Measurements from ENCODE around the gene MAST4.

MAST4 gene

DNA sequence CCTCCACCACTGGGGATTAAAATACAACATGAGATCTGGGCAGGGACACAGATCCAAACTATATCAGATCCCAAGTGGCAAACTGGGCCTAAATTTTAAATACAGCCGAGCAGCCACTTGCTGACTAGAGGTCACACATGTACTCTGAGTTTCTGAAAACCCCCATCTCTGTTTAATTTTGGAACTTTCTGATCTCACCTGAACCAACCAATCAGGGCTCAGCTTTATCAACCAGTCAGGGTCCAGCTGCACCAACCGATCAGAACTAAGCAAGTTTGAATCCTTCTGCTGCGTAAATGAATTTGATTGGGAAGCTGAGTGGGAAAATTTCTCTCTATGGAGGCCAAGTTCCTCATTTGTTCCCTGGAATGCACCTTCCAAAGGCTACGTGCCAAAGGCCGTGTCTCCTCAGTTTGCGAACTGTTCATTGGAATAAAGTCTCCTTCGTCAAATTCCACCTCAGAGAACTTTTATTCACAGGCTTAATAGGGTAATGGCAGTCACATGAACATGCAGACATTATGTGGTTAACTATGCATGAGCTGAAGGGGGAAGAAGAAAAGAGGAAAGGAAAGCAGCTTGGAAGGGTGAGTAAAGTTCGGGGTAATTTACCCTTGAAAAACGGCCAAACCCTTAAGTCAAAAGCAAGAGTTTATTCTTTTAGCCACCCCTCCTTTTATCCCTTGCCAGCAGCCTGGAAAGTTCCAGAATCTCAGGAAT lies 596.7 kb downstream of the MAST4 start:
- H3K9ac ChIP-seq (ENCODE audit: low read length) = no peak overlapping the region
- H3K36me3 ChIP-seq (ENCODE audit: control insufficient read depth, insufficient read depth, low read length) = no peaks in the 10 kb centered on the region
- no peak overlapping the region for H3K4me3 ChIP-seq (ENCODE audit: low read depth, low read length)
- peaks cover 5% of the 10 kb centered on the region for H3K9me3 ChIP-seq (ENCODE audit: control insufficient read depth, insufficient read depth, low read depth, low read length)
- H3K27ac ChIP-seq (ENCODE audit: low read depth, low read length) = no peak overlapping the region
- no peaks in the 10 kb centered on the region for H3K27me3 ChIP-seq (ENCODE audit: control insufficient read depth, insufficient read depth, low read length)
- H3K4me1 ChIP-seq (ENCODE audit: control insufficient read depth, insufficient read depth, low read length) = peaks cover 12% of the 10 kb centered on the region; the same call in 1 of the 2 replicates

DNA sequence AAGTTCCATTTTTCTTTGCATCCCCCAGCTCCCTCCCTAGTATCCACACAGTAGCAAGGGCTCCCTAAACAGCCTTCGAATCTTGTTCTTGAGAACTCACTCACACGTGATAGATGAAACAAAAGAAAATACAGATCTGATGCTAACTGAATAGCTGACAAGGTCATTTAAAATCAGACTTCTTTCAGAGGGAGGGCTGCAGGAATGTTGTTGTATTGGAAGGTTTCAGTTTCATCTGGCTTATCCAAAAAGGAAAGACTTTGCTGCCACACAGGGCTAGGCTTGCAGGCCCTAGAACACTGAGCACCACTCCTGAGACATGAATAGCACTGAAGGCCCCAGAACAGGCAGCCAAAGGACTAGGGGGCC lies 597.2 kb downstream of the MAST4 start:
- peaks cover 5% of the 10 kb centered on the region for H3K9me3 ChIP-seq (ENCODE audit: control insufficient read depth, insufficient read depth, low read depth, low read length)
- H3K4me3 ChIP-seq (ENCODE audit: low read depth, low read length) = no peak overlapping the region
- peaks cover 12% of the 10 kb centered on the region; the same call in 1 of the 2 replicates for H3K4me1 ChIP-seq (ENCODE audit: control insufficient read depth, insufficient read depth, low read length)
- no peak overlapping the region for H3K9ac ChIP-seq (ENCODE audit: low read length)
- H3K27me3 ChIP-seq (ENCODE audit: control insufficient read depth, insufficient read depth, low read length) = no peaks in the 10 kb centered on the region
- no peaks in the 10 kb centered on the region for H3K36me3 ChIP-seq (ENCODE audit: control insufficient read depth, insufficient read depth, low read length)
- no peak overlapping the region for H3K27ac ChIP-seq (ENCODE audit: low read depth, low read length)

DNA sequence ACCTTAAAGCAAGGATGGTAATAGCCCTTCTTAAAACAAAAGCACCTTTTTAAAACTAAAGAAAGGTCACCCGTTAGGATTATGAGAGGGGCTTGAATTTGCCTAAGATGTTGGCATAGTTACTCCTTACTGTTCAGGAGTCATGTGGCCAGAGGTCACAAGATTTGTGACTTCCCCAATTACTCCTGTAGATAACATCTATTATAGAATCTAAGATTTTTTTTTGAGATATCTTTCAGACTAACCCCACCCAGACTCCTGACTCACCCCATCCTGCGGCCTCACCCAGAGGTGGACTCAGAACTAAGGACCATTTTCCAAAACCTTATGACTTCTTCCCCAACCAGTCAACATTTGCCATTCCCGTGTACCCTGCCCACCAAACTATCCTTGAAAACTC lies 598.0 kb downstream of the MAST4 start:
- H3K27ac ChIP-seq (ENCODE audit: low read depth, low read length) = no peak overlapping the region
- H3K27me3 ChIP-seq (ENCODE audit: control insufficient read depth, insufficient read depth, low read length) = no peaks in the 10 kb centered on the region
- H3K9ac ChIP-seq (ENCODE audit: low read length) = no peak overlapping the region
- no peak overlapping the region for H3K4me3 ChIP-seq (ENCODE audit: low read depth, low read length)
- H3K36me3 ChIP-seq (ENCODE audit: control insufficient read depth, insufficient read depth, low read length) = no peaks in the 10 kb centered on the region
- H3K4me1 ChIP-seq (ENCODE audit: control insufficient read depth, insufficient read depth, low read length) = peaks cover 12% of the 10 kb centered on the region; the same call in 1 of the 2 replicates
- H3K9me3 ChIP-seq (ENCODE audit: control insufficient read depth, insufficient read depth, low read depth, low read length) = peaks cover 5% of the 10 kb centered on the region

DNA sequence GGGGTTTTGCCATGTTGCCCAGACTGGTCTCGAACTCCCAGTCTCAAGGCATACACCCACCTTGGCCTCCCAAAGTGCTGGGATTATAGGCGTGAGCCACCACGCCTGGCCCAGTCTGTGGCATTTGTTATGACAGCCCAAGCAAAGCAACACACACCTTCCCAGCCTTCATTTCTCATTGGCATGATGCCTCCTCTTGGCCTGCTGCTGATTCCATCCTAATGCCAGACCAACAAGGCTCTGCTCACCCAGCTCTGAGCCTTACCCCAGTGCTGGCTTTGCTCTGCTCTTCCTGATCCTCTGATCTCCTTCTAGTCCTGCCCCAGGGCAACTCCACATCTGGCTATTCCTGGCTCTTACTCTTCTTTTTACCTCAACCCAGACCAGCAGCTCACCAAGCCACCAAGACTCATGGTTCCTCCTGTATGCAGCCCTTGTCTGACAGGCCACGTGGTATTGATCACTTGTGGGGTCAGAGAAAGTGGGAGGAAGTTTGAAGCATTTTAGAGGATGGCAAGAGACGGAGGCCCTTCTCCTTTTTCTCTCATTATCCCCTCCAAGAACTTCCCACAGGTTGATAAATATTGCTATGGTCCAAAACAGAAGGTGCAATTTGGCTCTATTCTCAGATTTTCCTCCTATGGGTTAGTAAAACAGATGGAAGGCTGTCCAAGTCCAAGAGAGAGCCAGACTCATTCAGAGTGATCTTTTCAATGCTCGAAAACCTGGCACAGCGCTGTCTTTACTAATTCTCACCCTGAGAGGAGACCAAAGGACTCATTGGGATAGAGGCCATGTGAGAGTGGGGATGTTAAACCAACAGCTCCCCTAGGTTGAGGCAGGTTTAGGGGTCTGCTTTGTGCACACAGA lies 599.4 kb downstream of the MAST4 start:
- no peaks in the 10 kb centered on the region for H3K36me3 ChIP-seq (ENCODE audit: control insufficient read depth, insufficient read depth, low read length)
- H3K4me1 ChIP-seq (ENCODE audit: control insufficient read depth, insufficient read depth, low read length) = peaks cover 7% of the 10 kb centered on the region; the same call in 1 of the 2 replicates
- no peak overlapping the region for H3K4me3 ChIP-seq (ENCODE audit: low read depth, low read length)
- peaks cover 6% of the 10 kb centered on the region for H3K9me3 ChIP-seq (ENCODE audit: control insufficient read depth, insufficient read depth, low read depth, low read length)
- no peak overlapping the region for H3K9ac ChIP-seq (ENCODE audit: low read length)
- no peaks in the 10 kb centered on the region for H3K27me3 ChIP-seq (ENCODE audit: control insufficient read depth, insufficient read depth, low read length)
- H3K27ac ChIP-seq (ENCODE audit: low read depth, low read length) = no peak overlapping the region

DNA sequence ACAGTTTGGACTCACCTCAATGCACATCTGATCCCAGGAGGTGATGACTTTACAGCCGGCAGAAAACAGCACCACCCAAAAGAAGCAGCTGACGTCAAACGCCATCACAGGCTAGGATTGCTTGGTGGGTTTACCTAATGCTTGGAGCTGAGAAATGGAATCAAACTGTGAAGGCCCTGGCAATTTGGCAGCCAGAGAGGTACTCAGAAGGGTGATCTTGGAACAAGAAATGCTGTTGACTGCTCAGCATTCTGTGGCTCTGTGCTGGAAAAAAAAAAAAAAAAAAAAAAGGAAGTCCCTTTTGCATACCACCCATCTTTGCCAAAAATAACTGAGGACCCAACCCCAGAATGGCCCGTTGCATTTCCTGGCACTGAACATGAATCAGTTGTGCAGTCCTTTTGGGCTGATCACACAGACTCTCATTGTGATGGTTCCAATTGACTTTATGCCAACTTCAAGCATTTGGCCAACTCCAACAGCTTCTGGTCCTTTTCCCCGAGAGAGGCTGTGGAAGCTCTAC lies 600.4 kb downstream of the MAST4 start, which contains the start of gene CD180:
TSS of gene CD180 (minus strand) at position 263 of the 523 bp plus-strand sequence. CDS start at position 105, 158 bp downstream.
- Histone ChIP-seq H3K9ac (ENCODE audit: low read length) (no peak within 1 kb of the TSS), H3K27me3 (ENCODE audit: control insufficient read depth, insufficient read depth, low read length) (no peaks in the 10 kb centered on the region), H3K4me3 (ENCODE audit: low read depth, low read length) (no peak within 1 kb of the TSS), H3K27ac (ENCODE audit: low read depth, low read length) (no peak within 1 kb of the TSS), H3K36me3 (ENCODE audit: control insufficient read depth, insufficient read depth, low read length) (no peaks in the 10 kb centered on the region), H3K9me3 (ENCODE audit: control insufficient read depth, insufficient read depth, low read depth, low read length) (peaks cover 10% of the 10 kb centered on the region), H3K4me1 (ENCODE audit: control insufficient read depth, insufficient read depth, low read length) (no peaks in the 10 kb centered on the region)

DNA sequence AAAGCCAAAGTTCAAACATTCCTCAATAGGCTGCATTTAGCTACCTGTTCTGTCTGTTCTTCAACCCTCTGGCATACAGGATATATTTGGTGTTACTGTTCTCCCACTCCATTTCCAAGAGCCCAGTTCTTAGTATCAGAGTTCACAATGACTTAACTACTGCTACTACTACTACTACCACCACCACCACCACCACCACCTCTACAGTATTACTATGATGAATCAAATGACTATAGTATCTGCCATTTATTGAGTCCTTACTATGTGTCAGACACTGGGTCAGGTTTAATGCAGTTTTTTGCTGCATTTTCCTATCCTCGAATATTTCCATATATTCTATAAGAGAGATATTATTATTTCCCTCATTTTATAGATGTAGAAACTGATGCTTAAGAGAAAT lies 601.3 kb downstream of the MAST4 start:
- H3K36me3 ChIP-seq (ENCODE audit: control insufficient read depth, insufficient read depth, low read length) = no peaks in the 10 kb centered on the region
- peaks cover 5% of the 10 kb centered on the region for H3K9me3 ChIP-seq (ENCODE audit: control insufficient read depth, insufficient read depth, low read depth, low read length)
- no peaks in the 10 kb centered on the region for H3K27me3 ChIP-seq (ENCODE audit: control insufficient read depth, insufficient read depth, low read length)
- no peak overlapping the region for H3K27ac ChIP-seq (ENCODE audit: low read depth, low read length)
- no peaks in the 10 kb centered on the region for H3K4me1 ChIP-seq (ENCODE audit: control insufficient read depth, insufficient read depth, low read length)
- H3K4me3 ChIP-seq (ENCODE audit: low read depth, low read length) = no peak overlapping the region
- H3K9ac ChIP-seq (ENCODE audit: low read length) = no peak overlapping the region

DNA sequence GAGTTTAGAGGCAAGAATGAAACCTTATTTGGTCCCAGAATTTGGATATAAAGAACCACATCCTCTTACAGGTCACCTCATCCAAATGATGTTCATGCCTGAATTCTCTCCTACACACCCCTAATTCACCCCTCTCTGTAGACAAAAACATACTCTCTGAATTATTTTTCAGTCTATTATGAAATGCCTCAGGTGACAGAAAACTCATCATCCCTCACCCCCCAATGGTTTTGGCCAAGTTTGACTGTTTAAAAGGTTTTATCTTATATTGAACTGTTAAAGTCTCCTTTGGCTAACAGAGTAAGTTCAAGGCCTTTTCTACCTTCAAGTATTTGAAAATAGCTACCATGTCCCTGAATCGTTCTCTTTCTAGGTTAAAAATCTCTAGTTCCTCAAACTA lies 602.7 kb downstream of the MAST4 start:
- Histone ChIP-seq H3K9me3 (ENCODE audit: control insufficient read depth, insufficient read depth, low read depth, low read length) (peaks cover 5% of the 10 kb centered on the region; the same call in 1 of the 2 replicates), H3K27ac (ENCODE audit: low read depth, low read length) (no peak overlapping the region), H3K4me1 (ENCODE audit: control insufficient read depth, insufficient read depth, low read length) (no peaks in the 10 kb centered on the region), H3K36me3 (ENCODE audit: control insufficient read depth, insufficient read depth, low read length) (no peaks in the 10 kb centered on the region), H3K27me3 (ENCODE audit: control insufficient read depth, insufficient read depth, low read length) (no peaks in the 10 kb centered on the region), H3K4me3 (ENCODE audit: low read depth, low read length) (no peak overlapping the region), H3K9ac (ENCODE audit: low read length) (no peak overlapping the region)

DNA sequence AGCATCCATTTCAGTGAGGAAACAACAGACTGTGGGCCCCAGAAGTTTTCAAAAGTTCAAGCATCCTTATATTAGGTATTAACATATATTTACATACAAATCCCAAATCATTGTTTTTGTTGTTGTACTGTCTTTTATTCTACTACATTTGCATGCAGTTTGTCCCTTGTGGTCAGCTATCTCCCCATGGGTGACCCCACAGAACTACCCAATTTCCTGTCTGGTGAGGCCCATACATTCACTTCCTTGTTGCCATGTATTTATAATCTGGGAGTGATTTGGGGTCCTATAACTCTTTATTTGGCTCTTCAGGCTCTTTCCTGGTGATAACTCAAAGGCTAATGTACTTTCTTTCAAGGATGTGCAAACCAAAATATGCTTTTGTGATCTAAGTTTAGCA lies 603.7 kb downstream of the MAST4 start:
- Histone ChIP-seq H3K4me3 (ENCODE audit: low read depth, low read length) (no peak overlapping the region), H3K27me3 (ENCODE audit: control insufficient read depth, insufficient read depth, low read length) (no peaks in the 10 kb centered on the region), H3K27ac (ENCODE audit: low read depth, low read length) (no peak overlapping the region), H3K36me3 (ENCODE audit: control insufficient read depth, insufficient read depth, low read length) (no peaks in the 10 kb centered on the region), H3K4me1 (ENCODE audit: control insufficient read depth, insufficient read depth, low read length) (no peaks in the 10 kb centered on the region; the same call in 1 of the 2 replicates), H3K9me3 (ENCODE audit: control insufficient read depth, insufficient read depth, low read depth, low read length) (peaks cover 5% of the 10 kb centered on the region; the same call in 1 of the 2 replicates), H3K9ac (ENCODE audit: low read length) (no peak overlapping the region)

DNA sequence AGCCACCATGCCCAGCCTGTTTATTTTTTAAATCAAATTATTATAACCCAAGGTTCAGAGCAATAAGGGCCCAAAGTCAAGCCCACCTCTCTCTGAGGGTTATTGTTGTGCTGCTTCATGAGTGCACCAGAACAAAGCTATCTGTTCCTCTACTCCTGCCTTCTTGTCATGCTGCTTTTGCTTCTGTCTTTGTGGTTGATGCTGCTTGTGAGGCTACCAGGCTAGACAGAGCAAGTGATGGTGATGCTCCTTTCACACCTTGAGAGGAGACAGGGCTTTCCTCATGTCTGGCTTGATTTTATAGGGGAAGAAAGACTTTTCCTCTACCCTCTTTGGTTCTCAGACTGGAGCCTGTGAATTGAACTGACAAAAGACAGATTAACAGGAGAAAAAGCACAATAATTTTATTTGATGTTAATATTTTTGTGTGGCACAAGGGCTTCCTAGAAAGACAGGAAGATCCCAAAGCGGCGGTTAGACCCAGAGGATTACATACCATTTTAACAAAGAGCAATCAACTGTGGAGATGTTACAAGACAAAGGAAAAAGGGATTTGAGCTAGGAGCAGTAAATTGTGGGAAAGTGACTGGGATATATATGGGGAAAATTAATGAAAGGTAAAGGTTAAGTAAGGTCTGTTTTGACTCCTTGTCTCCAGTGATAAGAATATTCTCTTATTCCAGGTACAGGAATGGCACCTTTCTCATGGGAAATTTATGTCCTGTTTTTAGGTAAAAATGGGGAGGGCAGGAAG lies 604.8 kb downstream of the MAST4 start:
- Histone ChIP-seq H3K27me3 (ENCODE audit: control insufficient read depth, insufficient read depth, low read length) (no peaks in the 10 kb centered on the region), H3K4me1 (ENCODE audit: control insufficient read depth, insufficient read depth, low read length) (no peaks in the 10 kb centered on the region; the same call in 1 of the 2 replicates), H3K9ac (ENCODE audit: low read length) (no peak overlapping the region), H3K36me3 (ENCODE audit: control insufficient read depth, insufficient read depth, low read length) (no peaks in the 10 kb centered on the region), H3K27ac (ENCODE audit: low read depth, low read length) (no peak overlapping the region), H3K9me3 (ENCODE audit: control insufficient read depth, insufficient read depth, low read depth, low read length) (peaks cover 5% of the 10 kb centered on the region; the same call in 1 of the 2 replicates), H3K4me3 (ENCODE audit: low read depth, low read length) (no peak overlapping the region)

DNA sequence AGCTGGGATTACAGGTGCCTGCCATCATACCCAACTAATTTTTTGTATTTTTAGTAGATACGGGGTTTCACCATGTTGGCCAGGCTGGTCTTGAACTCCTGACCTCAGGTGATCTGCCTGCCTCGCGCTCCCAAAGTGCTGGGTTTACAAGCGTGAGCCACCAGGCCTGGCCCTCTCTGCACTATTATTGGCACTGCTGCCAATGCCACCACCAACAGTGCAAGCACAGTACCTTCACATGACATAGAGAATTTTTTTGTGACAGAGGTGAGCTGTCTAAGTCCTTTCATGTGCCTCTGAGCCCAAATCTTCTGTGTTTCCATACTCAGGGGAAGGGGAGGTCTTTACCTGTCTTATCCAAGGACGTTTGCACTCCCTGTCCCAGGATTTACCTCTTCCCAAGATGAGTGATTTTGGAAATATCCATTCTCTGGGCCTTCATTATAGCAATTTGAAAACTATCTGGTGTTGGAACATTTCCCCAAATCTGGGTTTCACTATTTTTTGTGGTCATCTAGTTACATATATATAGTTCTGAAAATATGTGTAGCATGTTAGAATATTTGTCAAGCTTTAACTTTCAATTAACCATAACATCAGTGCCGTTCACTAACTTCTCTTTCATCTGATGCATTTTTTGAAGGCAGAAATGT lies 605.8 kb downstream of the MAST4 start:
- Histone ChIP-seq H3K9ac (ENCODE audit: low read length) (no peak overlapping the region), H3K9me3 (ENCODE audit: control insufficient read depth, insufficient read depth, low read depth, low read length) (peaks cover 5% of the 10 kb centered on the region; the same call in 1 of the 2 replicates), H3K36me3 (ENCODE audit: control insufficient read depth, insufficient read depth, low read length) (no peaks in the 10 kb centered on the region), H3K27me3 (ENCODE audit: control insufficient read depth, insufficient read depth, low read length) (no peaks in the 10 kb centered on the region), H3K4me1 (ENCODE audit: control insufficient read depth, insufficient read depth, low read length) (no peaks in the 10 kb centered on the region; the same call in 1 of the 2 replicates), H3K4me3 (ENCODE audit: low read depth, low read length) (no peak overlapping the region), H3K27ac (ENCODE audit: low read depth, low read length) (no peak overlapping the region)

All from HUES6 (cell line).